Mesendoderm (in vitro differentiated cells): ENCODE data around the gene PHF14.

Experiments
- DNase-seq: peaks from one replicate; pipeline ENCODE4 v3.0.0; 2013
- H2AK5ac ChIP-seq: 2 replicates; pipeline ENCODE4 v1.6.1; 2013; ENCODE audit warnings: low read length, inconsistent platforms
- H2BK120ac ChIP-seq: 2 replicates; pipeline ENCODE4 v1.6.1; 2013; ENCODE audit warnings: low read depth, mild to moderate bottlenecking, low read length, moderate library complexity, mixed read lengths
- H2BK15ac ChIP-seq: replicated peaks from 2 replicates; pipeline ENCODE4 v1.6.1; 2013; ENCODE audit warnings: low read depth, mild to moderate bottlenecking, moderate library complexity
- H2BK5ac ChIP-seq: 2 replicates; pipeline ENCODE4 v1.6.1; 2013; ENCODE audit warnings: low read length, inconsistent platforms
- H3K18ac ChIP-seq: 2 replicates; pipeline ENCODE4 v1.6.1; 2013; ENCODE audit warnings: mild to moderate bottlenecking, low read length, mixed read lengths
- H3K23ac ChIP-seq: one replicate; pipeline ENCODE4 v1.6.1; 2013; ENCODE audit warnings: low read length
- H3K27ac ChIP-seq: 2 replicates; pipeline ENCODE4 v1.5.1; 2013; ENCODE audit warnings: low read depth, mild to moderate bottlenecking, inconsistent platforms, low read length, moderate library complexity
- H3K27me3 ChIP-seq: 2 replicates; pipeline ENCODE4 v1.6.1; 2013; ENCODE audit warnings: low read length, control low read depth, mild to moderate bottlenecking, inconsistent platforms; ENCODE audit not compliant: insufficient read depth, poor library complexity
- H3K36me3 ChIP-seq: 2 replicates; pipeline ENCODE4 v1.6.1; 2013; ENCODE audit warnings: low read length, inconsistent platforms; ENCODE audit not compliant: control insufficient read depth, insufficient read depth
- H3K4ac ChIP-seq: one replicate; pipeline ENCODE4 v1.6.1; 2013; ENCODE audit warnings: low read depth, mild to moderate bottlenecking, low read length, moderate library complexity
- H3K4me1 ChIP-seq: 2 replicates; pipeline ENCODE4 v1.6.1; 2013; ENCODE audit warnings: low read depth, low read length, inconsistent platforms; ENCODE audit not compliant: control insufficient read depth
- H3K4me2 ChIP-seq: 2 replicates; pipeline ENCODE4 v1.6.1; 2013; ENCODE audit warnings: low read length
- H3K4me3 ChIP-seq: 2 replicates; pipeline ENCODE4 v1.5.1; 2013; ENCODE audit warnings: mild to moderate bottlenecking, low read length
- H3K56ac ChIP-seq: one replicate; pipeline ENCODE4 v1.6.1; 2013; ENCODE audit warnings: low read length
- H3K79me1 ChIP-seq: 2 replicates; pipeline ENCODE4 v1.6.1; 2013; ENCODE audit warnings: low read length, inconsistent platforms
- H3K79me2 ChIP-seq: 2 replicates; pipeline ENCODE4 v1.6.1; 2013; ENCODE audit warnings: mild to moderate bottlenecking, low read length; ENCODE audit not compliant: control insufficient read depth, insufficient read depth
- H3K9ac ChIP-seq: 2 replicates; pipeline ENCODE4 v1.6.1; 2013; ENCODE audit warnings: low read length, inconsistent platforms
- H4K5ac ChIP-seq: one replicate; pipeline ENCODE4 v1.6.1; 2013; ENCODE audit warnings: low read length
- H4K8ac ChIP-seq: one replicate; pipeline ENCODE4 v1.6.1; 2013; ENCODE audit warnings: low read depth, mild to moderate bottlenecking, control low read depth, low read length, moderate library complexity
- WGBS: extraction: QIAGEN DNeasy Blood & Tissue Kit; methylation state at CpG from one replicate; pipeline ENCODE4 v1.1.7; 2013; ENCODE audit warnings: low lambda C conversion rate, missing lambda C conversion rate; ENCODE audit not compliant: insufficient coverage; ENCODE audit errors: extremely low coverage; 5-methylcytosine and 5-hydroxymethylcytosine counted together

PHF14 gene

DNA sequence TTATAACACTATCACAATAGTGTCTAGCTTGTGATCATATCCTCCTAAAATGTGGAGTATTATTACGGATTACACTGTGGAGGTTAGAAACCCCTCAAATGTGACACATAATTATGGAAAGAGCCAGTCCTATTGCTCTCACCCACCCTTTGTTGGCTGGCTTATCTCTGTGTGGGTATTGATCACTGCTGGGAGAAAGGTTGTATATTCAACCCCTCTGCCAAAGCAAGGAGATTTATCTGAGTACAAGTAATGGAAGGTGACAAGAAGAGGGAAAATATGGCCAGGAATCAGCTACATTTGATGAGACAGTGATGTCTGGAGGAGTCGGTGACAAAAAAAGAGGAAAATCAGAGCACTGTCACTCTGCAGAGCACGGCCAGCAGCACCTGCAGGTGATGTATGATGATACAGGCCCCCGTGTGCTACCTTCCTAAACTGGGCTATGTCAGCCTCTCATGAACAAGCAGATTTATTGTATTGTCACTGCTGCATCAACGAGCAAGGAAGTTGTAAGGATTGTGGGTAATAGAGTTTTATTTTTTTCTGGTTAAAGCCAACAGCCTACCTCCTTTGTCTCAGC is 235.3 kb downstream of the PHF14 start:
- Histone ChIP-seq H2BK120ac (no peak overlapping the region), H3K18ac (no peak overlapping the region), H4K5ac (no peak overlapping the region), H3K4ac (no peak overlapping the region), H3K27ac (no peak overlapping the region), H3K4me1 (no peaks in the 10 kb centered on the region), H3K4me3 (no peak overlapping the region), H3K9ac (no peak overlapping the region), H3K4me2 (no peak overlapping the region), H2BK5ac (no peak overlapping the region), H2BK15ac (no peak overlapping the region), H3K79me2 (no peaks in the 10 kb centered on the region), H2AK5ac (no peak overlapping the region), H3K36me3 (no peaks in the 10 kb centered on the region), H4K8ac (no peak overlapping the region), H3K23ac (no peak overlapping the region), H3K56ac (no peak overlapping the region), H3K79me1 (no peaks in the 10 kb centered on the region), H3K27me3 (no peaks in the 10 kb centered on the region)
- WGBS = no CpG with 5 or more reads among the region's 5 CpGs
- DNase-seq = no peak

DNA sequence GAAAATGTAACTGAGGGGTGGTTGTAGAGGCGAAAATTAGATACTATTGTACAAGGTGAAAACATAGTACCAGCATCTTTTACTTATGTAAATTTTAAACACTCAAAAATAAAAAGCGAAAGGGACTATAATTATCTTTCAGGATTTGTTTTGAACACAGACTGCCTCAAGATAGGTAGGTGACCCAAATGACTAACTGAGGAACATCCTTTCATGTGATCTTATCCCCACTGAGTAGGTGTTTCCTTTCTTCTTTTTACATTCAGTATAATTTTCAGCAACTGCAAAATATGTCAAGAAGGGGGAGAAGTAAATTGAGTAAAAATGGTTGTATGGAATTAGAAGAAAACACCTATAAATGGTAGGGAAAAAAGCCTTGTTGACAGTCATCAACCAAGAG is 236.7 kb downstream of the PHF14 start:
- no peak for DNase-seq
- H3K4me1 ChIP-seq = no peaks in the 10 kb centered on the region

DNA sequence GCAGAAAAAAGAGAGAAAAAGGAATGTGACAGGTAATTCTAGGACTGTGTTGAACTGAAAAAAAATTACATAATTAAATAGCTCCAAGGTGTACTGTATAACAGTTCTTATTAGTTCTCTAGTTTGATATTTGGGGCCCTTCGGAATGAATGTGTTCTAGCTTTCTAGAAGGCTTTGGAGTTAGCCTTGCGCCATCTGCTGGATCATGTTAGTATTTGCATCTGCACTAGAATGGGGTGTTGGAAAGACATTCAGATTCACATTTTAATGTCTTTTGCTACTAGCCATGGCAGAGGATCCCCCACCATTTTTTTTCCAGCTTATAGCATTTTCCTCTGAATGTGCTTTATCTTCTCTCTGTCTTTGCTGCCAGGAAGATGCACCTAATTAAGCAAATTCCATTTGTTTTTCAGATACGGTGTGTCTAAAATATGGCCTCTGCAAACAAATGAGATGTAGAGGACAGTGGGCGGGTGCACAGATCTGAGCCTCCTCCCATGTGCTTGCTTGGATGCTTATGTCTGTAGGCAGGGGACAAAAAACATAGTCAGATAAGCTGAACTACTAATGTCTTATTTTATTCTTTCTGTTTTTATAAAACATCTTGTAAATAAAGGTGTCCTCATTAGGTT is 238.5 kb downstream of the PHF14 start:
- Histone ChIP-seq H3K9ac (no peak overlapping the region), H2BK120ac (no peak overlapping the region), H2AK5ac (no peak overlapping the region), H3K4me1 (no peaks in the 10 kb centered on the region), H4K5ac (no peak overlapping the region), H3K23ac (no peak overlapping the region), H2BK5ac (no peak overlapping the region), H3K4me3 (no peak overlapping the region), H3K79me2 (no peaks in the 10 kb centered on the region), H4K8ac (no peak overlapping the region), H3K27me3 (no peaks in the 10 kb centered on the region), H3K79me1 (no peaks in the 10 kb centered on the region), H3K56ac (no peak overlapping the region), H3K4ac (no peak overlapping the region), H3K36me3 (no peaks in the 10 kb centered on the region), H3K4me2 (no peak overlapping the region), H2BK15ac (peak overlapping the region; percentile 92), H3K18ac (no peak overlapping the region), H3K27ac (no peak overlapping the region)
- no CpG with 5 or more reads among the region's 4 CpGs for WGBS
- DNase-seq = peak; percentile 75

More for the DNA sequence above, 236.7 kb downstream of the PHF14 start:
- Histone ChIP-seq H2BK15ac (no peak overlapping the region), H2AK5ac (no peak overlapping the region), H2BK120ac (no peak overlapping the region), H3K9ac (no peak overlapping the region), H2BK5ac (no peak overlapping the region), H3K79me1 (no peaks in the 10 kb centered on the region), H3K4me3 (no peak overlapping the region), H3K79me2 (no peaks in the 10 kb centered on the region), H3K4ac (no peak overlapping the region), H3K56ac (no peak overlapping the region), H3K36me3 (no peaks in the 10 kb centered on the region), H3K18ac (no peak overlapping the region), H4K5ac (no peak overlapping the region), H3K4me2 (no peak overlapping the region), H3K27ac (no peak overlapping the region), H3K27me3 (no peaks in the 10 kb centered on the region), H4K8ac (no peak overlapping the region), H3K23ac (no peak overlapping the region)
- WGBS = no CpG with 5 or more reads among the region's 2 CpGs

DNA sequence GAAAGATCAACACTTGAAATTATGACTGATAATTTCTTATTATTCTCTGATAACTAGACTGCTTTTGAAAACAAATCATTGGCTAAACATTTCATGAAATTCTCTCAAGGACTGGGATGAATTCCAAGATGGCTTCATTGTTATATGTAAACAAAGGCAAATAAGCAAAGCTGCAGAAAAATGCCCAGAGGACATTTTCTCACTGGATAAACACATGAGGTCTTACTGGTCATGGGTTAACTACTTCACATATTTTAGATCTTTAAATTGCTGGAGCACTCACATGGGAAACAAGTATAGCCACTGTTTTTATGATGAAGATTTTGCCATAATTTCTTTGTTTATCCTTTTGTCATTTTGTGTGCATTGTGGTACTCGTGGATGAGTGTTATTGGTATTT is 239.1 kb downstream of the PHF14 start:
- H2AK5ac ChIP-seq = no peak overlapping the region
- no peak overlapping the region for H3K4ac ChIP-seq
- peak overlapping the region; percentile 7 for H2BK15ac ChIP-seq
- no peak overlapping the region for H3K23ac ChIP-seq
- no peak overlapping the region for H4K8ac ChIP-seq
- H3K27ac ChIP-seq = no peak overlapping the region
- H2BK120ac ChIP-seq = no peak overlapping the region
- H3K4me1 ChIP-seq = no peaks in the 10 kb centered on the region
- H3K56ac ChIP-seq = no peak overlapping the region
- no peaks in the 10 kb centered on the region for H3K27me3 ChIP-seq
- no peaks in the 10 kb centered on the region for H3K79me1 ChIP-seq
- H3K79me2 ChIP-seq = no peaks in the 10 kb centered on the region
- DNase-seq = peak; percentile 14
- no peak overlapping the region for H2BK5ac ChIP-seq
- no peak overlapping the region for H3K4me2 ChIP-seq
- no peak overlapping the region for H3K9ac ChIP-seq
- no peak overlapping the region for H3K18ac ChIP-seq
- H3K4me3 ChIP-seq = no peak overlapping the region
- no peaks in the 10 kb centered on the region for H3K36me3 ChIP-seq
- WGBS = no CpG with 5 or more reads among the region's 1 CpG
- no peak overlapping the region for H4K5ac ChIP-seq

DNA sequence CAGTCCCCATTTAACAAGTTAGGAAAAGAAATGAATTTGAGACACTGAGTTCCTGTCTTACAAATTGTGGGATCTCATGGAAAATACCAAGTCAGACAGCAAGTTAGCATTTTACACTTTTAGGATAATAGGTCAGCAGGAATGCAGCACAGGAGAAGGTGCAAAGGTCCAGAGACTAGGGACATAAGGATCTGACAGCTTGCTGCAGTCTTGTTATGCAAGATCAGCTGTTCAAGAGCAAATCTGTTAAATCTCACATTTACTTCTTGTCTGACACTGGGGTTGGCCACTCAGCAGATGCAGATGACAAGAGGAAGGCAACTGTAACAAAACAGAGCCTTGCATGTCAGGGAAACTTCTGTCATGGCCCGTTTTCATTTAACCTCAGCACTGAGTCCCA is 239.6 kb downstream of the PHF14 start:
- no peak for DNase-seq
- no peaks in the 10 kb centered on the region for H3K79me2 ChIP-seq
- no peak overlapping the region for H3K18ac ChIP-seq
- H2BK5ac ChIP-seq = no peak overlapping the region
- no peak overlapping the region for H4K8ac ChIP-seq
- H4K5ac ChIP-seq = no peak overlapping the region
- no peaks in the 10 kb centered on the region for H3K27me3 ChIP-seq
- no CpG with 5 or more reads among the region's 1 CpG for WGBS
- H2BK120ac ChIP-seq = no peak overlapping the region
- no peak overlapping the region for H3K27ac ChIP-seq
- H3K36me3 ChIP-seq = no peaks in the 10 kb centered on the region
- no peaks in the 10 kb centered on the region for H3K79me1 ChIP-seq
- no peak overlapping the region for H3K4ac ChIP-seq
- no peak overlapping the region for H3K56ac ChIP-seq
- H2BK15ac ChIP-seq = peak overlapping the region; percentile 7
- no peak overlapping the region for H3K9ac ChIP-seq
- no peaks in the 10 kb centered on the region for H3K4me1 ChIP-seq
- H3K4me2 ChIP-seq = no peak overlapping the region
- H3K4me3 ChIP-seq = no peak overlapping the region
- H3K23ac ChIP-seq = no peak overlapping the region
- H2AK5ac ChIP-seq = no peak overlapping the region

DNA sequence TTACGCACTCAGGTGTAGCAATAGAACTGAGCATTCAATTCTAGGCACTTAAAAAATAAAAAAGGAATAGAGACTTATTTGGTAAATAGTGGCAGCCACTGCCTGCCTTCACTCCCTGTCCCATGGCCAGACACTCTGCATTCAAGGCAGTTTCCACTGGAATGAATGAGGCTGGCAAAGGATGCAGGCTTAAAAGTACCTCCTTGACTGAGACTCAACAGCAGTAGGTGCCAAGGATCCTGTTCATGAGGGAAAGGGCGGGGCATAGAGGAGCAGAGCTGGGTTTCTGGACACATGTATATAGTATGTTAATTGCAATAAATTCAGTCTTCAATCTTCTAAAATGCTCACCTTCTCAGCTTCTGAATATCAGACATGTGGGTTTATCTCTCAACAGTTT is 242.6 kb downstream of the PHF14 start:
- DNase-seq = no peak
- Histone ChIP-seq H3K27me3 (no peaks in the 10 kb centered on the region), H3K79me1 (no peaks in the 10 kb centered on the region), H4K5ac (no peak overlapping the region), H3K36me3 (no peaks in the 10 kb centered on the region), H3K27ac (no peak overlapping the region), H2BK120ac (no peak overlapping the region), H3K4me1 (no peaks in the 10 kb centered on the region), H4K8ac (no peak overlapping the region), H3K9ac (no peak overlapping the region), H3K4me2 (no peak overlapping the region), H3K4ac (no peak overlapping the region), H2BK15ac (no peak overlapping the region), H3K18ac (no peak overlapping the region), H3K23ac (no peak overlapping the region), H3K4me3 (no peak overlapping the region), H2AK5ac (no peak overlapping the region), H3K79me2 (no peaks in the 10 kb centered on the region), H3K56ac (no peak overlapping the region), H2BK5ac (no peak overlapping the region)
- no CpG with 5 or more reads among the region's 2 CpGs for WGBS
